ENCODE results near the gene QSOX2. TPM values are rescaled to one million over a fixed set of nuclear protein-coding genes. Genes with fewer than 3 reads are reported as not detected.

Gene QSOX2
- total RNA-seq, 1 donor from 2014 or later = 15.5 TPM

DNA sequence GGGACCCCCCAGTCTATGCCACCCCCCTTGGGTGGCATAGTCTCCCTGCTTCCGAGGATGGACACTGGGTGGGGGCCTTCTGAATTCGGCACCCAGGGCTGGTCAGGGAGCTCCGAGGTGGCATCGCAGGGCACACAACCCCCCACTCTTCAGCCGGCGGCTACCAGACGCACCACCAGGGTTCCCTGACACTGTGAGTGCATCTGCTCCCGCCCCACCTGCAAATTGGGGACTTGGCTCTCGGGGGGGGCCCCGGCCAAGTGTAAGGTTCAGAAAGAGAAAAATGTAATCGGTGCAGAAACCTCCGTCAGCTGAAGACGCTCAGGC lies 12.7 kb upstream of the QSOX2 start:
- Mint-ChIP-seq H3K4me3 (ENCODE audit: unreplicated experiment) (no peak overlapping the region), H3K4me1 (ENCODE audit: unreplicated experiment) (peaks cover 12% of the 10 kb centered on the region), H3K36me3 (ENCODE audit: unreplicated experiment) (no peaks in the 10 kb centered on the region), H3K27me3 (ENCODE audit: unreplicated experiment) (peaks cover 3% of the 10 kb centered on the region), H3K27ac (ENCODE audit: unreplicated experiment) (no peak overlapping the region), H3K9me3 (ENCODE audit: unreplicated experiment) (no peaks in the 10 kb centered on the region)
- DNase-seq (ENCODE audit: extremely low spot score, unreplicated experiment) = no peak
- no peak for TF ChIP-seq CTCF (IDR thresholded peaks at IDR 0.05)

- peaks cover 3% of the 10 kb centered on the region for H3K27me3 Mint-ChIP-seq (ENCODE audit: unreplicated experiment)
- peaks cover 12% of the 10 kb centered on the region for H3K4me1 Mint-ChIP-seq (ENCODE audit: unreplicated experiment)
- no peaks in the 10 kb centered on the region for H3K9me3 Mint-ChIP-seq (ENCODE audit: unreplicated experiment)
- no peak overlapping the region for H3K27ac Mint-ChIP-seq (ENCODE audit: unreplicated experiment)
- DNase-seq (ENCODE audit: extremely low spot score, unreplicated experiment) = no peak
- no peaks in the 10 kb centered on the region for H3K36me3 Mint-ChIP-seq (ENCODE audit: unreplicated experiment)
- TF ChIP-seq CTCF (IDR thresholded peaks at IDR 0.05) = no peak
- no peak overlapping the region for H3K4me3 Mint-ChIP-seq (ENCODE audit: unreplicated experiment)
These were observed 12.0 kb upstream of the QSOX2 start for GRCh38 chr9:136257381-136258298.

GRCh38 chr9:136255896-136256890 lies 10.6 kb upstream of the QSOX2 start:
- TF ChIP-seq CTCF (IDR thresholded peaks at IDR 0.05) = no peak
- no peaks in the 10 kb centered on the region for H3K9me3 Mint-ChIP-seq (ENCODE audit: unreplicated experiment)
- no peaks in the 10 kb centered on the region for H3K36me3 Mint-ChIP-seq (ENCODE audit: unreplicated experiment)
- H3K27me3 Mint-ChIP-seq (ENCODE audit: unreplicated experiment) = peaks cover 4% of the 10 kb centered on the region
- H3K27ac Mint-ChIP-seq (ENCODE audit: unreplicated experiment) = no peak overlapping the region
- no peak for DNase-seq (ENCODE audit: extremely low spot score, unreplicated experiment)
- peaks cover 12% of the 10 kb centered on the region for H3K4me1 Mint-ChIP-seq (ENCODE audit: unreplicated experiment)
- no peak overlapping the region for H3K4me3 Mint-ChIP-seq (ENCODE audit: unreplicated experiment)

GRCh38 chr9:136255166-136255538 lies 9.5 kb upstream of the QSOX2 start:
- no peak for DNase-seq (ENCODE audit: extremely low spot score, unreplicated experiment)
- Mint-ChIP-seq H3K4me3 (ENCODE audit: unreplicated experiment) (no peak overlapping the region), H3K27ac (ENCODE audit: unreplicated experiment) (no peak overlapping the region), H3K4me1 (ENCODE audit: unreplicated experiment) (peaks cover 12% of the 10 kb centered on the region), H3K27me3 (ENCODE audit: unreplicated experiment) (peaks cover 10% of the 10 kb centered on the region), H3K9me3 (ENCODE audit: unreplicated experiment) (no peaks in the 10 kb centered on the region), H3K36me3 (ENCODE audit: unreplicated experiment) (no peaks in the 10 kb centered on the region)
- TF ChIP-seq CTCF (IDR thresholded peaks at IDR 0.05) = no peak

Data from osteocyte (in vitro differentiated cells).